Pancreas (tissue), 10 donors: ENCODE data around the gene AGAP3. TPM values are rescaled to one million over a fixed set of nuclear protein-coding genes. Genes with fewer than 3 reads are reported as not detected.
A peak's percentile ranks its signal among the peaks of the same experiment; 100 is the strongest.

Experiments
- ATAC-seq, 4 donors: fragments of 200-7000 bp; cut with Tn5 transposase; one replicate each; pipeline versions ENCODE4 v1.8.0 to v1.9.1; 2020; ENCODE audit warnings: mild to moderate bottlenecking in 4 of 4, moderate library complexity in 4 of 4
- DNase-seq, 6 donors: peaks; one replicate each; pipeline ENCODE4 v3.0.0-alpha.2; 2020
- FAIRE-seq: peaks from 2 replicates; lab custom pipeline; 2012; peaks lifted over from hg19 to GRCh38; lab: Jason Lieb, UNC
- H3K27ac ChIP-seq, 4 donors: fragments of 200-600 bp; sonication (generic); 1 replicate in 3 of 4; 2 replicates in 1 of 4; pipeline versions ENCODE4 v1.5.0 to v1.8.0; 2020
- H3K27me3 ChIP-seq, 4 donors: fragments of 200-600 bp; one replicate each; pipeline ENCODE4 v1.8.0; 2021
- H3K36me3 ChIP-seq, 3 donors: fragments of 200-600 bp; sonication (generic) in 1 of 3; one replicate each; pipeline versions ENCODE4 v1.5.0 to v1.8.0; 2020 to 2021
- H3K4me1 ChIP-seq, 3 donors: fragments of 200-600 bp; one replicate each; pipeline ENCODE4 v1.8.0; 2021
- H3K4me3 ChIP-seq, 4 donors: fragments of 200-600 bp; sonication (generic) in 2 of 4; one replicate each; pipeline versions ENCODE4 v1.5.0 to v1.8.0; 2020 to 2021
- H3K9me3 ChIP-seq, 4 donors: fragments of 200-600 bp; one replicate each; pipeline ENCODE4 v1.8.0; 2021
- CTCF ChIP-seq, 4 donors: fragments of 200-600 bp; sonication (generic) in 3 of 4; IDR thresholded peaks; one replicate each; pipeline versions ENCODE4 v1.5.0 to v1.8.0; 2021; ENCODE audit warnings: antibody characterized with exemption in 4 of 4
- WGBS, 2 donors: extraction: QIAGEN DNeasy Blood & Tissue Kit; methylation state at CpG; one replicate each; pipeline ENCODE4 v1.1.7; 2013; 5-methylcytosine and 5-hydroxymethylcytosine counted together
- intact Hi-C, 3 donors: fragments of 100-400 bp; cut with DNase I; formaldehyde crosslinking; loops; one replicate each; pipeline versions ENCODE4 v1.11.1 to v1.14.2; 2022
- polyA plus RNA-seq, 2 donors: library from polyadenylated mRNA; stranded (reverse); fragments of 200-250 nt; gene quantifications; one replicate each; pipeline ENCODE4 v1.2.3, GENCODE V29; 2013
- total RNA-seq, 6 donors: library from RNA; stranded (reverse); fragmentation: NEBNext Ultra II Directional in 4 of 6; extraction: Animal tissue kit (Norgen Biotek cat#: 25700) in 4 of 6; gene quantifications; one replicate each; pipeline versions ENCODE4 v1.2.1 to v1.2.4, GENCODE V29; 2021 to 2023
- donor health status: healthy with polysubstance abuse.
- donor health status: DM: no; HTN: no; CAD: no; lungs with moderate emphysema.
- donor health status: DM: no; HTN: no; CAD: no.
- donor health status: control.
- donor health status: control.
- donor health status: Bipolar disorder and iron deficiency.
- donor health status: DM: yes; HTN: yes; CAD: no.
- donor health status: DM: no; HTN: no; CAD: no.
- donor health status: DM: no; HTN: no; CAD: no.
- donor health status: DM: yes; HTN: yes; CAD: no.

The AGAP3 gene
- total and polyA plus RNA-seq, 8 donors: 41.5 to 93.9 (median 58.4) TPM

- WGBS, 2 donors: 91 to 92% methylated on average over 17 of the region's 17 CpGs
- DNase-seq: peak in 2 of 6 donors; percentile 22 to 54
- Histone ChIP-seq H3K4me1 (peaks cover 0 to under 1% (median under 1%) of the 10 kb centered on the region in 3 donors), H3K27me3 (no peaks in the 10 kb centered on the region), H3K36me3 (peaks cover 0 to 59% (median 27%) of the 10 kb centered on the region in 3 donors), H3K27ac (no peak overlapping the region), H3K9me3 (no peaks in the 10 kb centered on the region), H3K4me3 (no peak overlapping the region)
- ATAC-seq: no peak
- TF ChIP-seq CTCF (IDR thresholded peaks at IDR 0.05): no peak
- intact Hi-C loops: no loop called here
- no peak for FAIRE-seq
Measured at GRCh38 chr7:151073990-151074389, 12.3 kb upstream of the AGAP3 start.

GRCh38 chr7:151074817-151075661 is 11.2 kb upstream of the AGAP3 start:
- ATAC-seq (no peak), DNase-seq (peak in 2 of 6 donors; percentile 25 to 67), FAIRE-seq (no peak)
- no peak overlapping the region for H3K27ac ChIP-seq
- intact Hi-C loops: no loop called here
- peaks cover 3 to 11% (median 9%) of the 10 kb centered on the region in 3 donors for H3K4me1 ChIP-seq
- H3K4me3 ChIP-seq: no peak overlapping the region
- peaks cover 0 to 48% (median 26%) of the 10 kb centered on the region in 3 donors for H3K36me3 ChIP-seq
- TF ChIP-seq CTCF (IDR thresholded peaks at IDR 0.05): no peak
- 91 to 92% methylated on average over 26 of the region's 26 CpGs for WGBS, 2 donors
- H3K27me3 ChIP-seq: no peaks in the 10 kb centered on the region
- no peaks in the 10 kb centered on the region for H3K9me3 ChIP-seq

- no peak overlapping the region for H3K27ac ChIP-seq
- FAIRE-seq (no peak), ATAC-seq (no peak), DNase-seq (peak in 1 of 6 donors; percentile 24)
- intact Hi-C loops: no loop called here
- H3K4me3 ChIP-seq: no peak overlapping the region
- no peak for TF ChIP-seq CTCF (IDR thresholded peaks at IDR 0.05)
- no peaks in the 10 kb centered on the region for H3K27me3 ChIP-seq
- H3K9me3 ChIP-seq: no peaks in the 10 kb centered on the region
- H3K36me3 ChIP-seq: peaks cover 0 to 43% (median 20%) of the 10 kb centered on the region in 3 donors
- WGBS, 2 donors: 84 to 87% methylated on average over 6 to 7 of the region's 7 CpGs
- peaks cover 3 to 11% (median 9%) of the 10 kb centered on the region in 3 donors for H3K4me1 ChIP-seq
Measured at GRCh38 chr7:151075662-151075971, 10.7 kb upstream of the AGAP3 start.

- peaks cover 3 to 12% (median 9%) of the 10 kb centered on the region in 3 donors for H3K4me1 ChIP-seq
- ATAC-seq: no peak
- H3K27me3 ChIP-seq: no peaks in the 10 kb centered on the region
- no peak overlapping the region for H3K27ac ChIP-seq
- intact Hi-C loops: no loop called here
- no peaks in the 10 kb centered on the region for H3K9me3 ChIP-seq
- TF ChIP-seq CTCF (IDR thresholded peaks at IDR 0.05): no peak
- peak in 2 of 6 donors; percentile 37 to 58 for DNase-seq
- no peak overlapping the region for H3K4me3 ChIP-seq
- peaks cover 0 to 39% (median 16%) of the 10 kb centered on the region in 3 donors for H3K36me3 ChIP-seq
- FAIRE-seq: no peak
- WGBS, 2 donors: 86 to 87% methylated on average over 22 of the region's 22 CpGs
Measured at GRCh38 chr7:151075978-151076426, 10.3 kb upstream of the AGAP3 start.
